Measurements from ENCODE around the gene UBALD1.

Gene UBALD1

DNA sequence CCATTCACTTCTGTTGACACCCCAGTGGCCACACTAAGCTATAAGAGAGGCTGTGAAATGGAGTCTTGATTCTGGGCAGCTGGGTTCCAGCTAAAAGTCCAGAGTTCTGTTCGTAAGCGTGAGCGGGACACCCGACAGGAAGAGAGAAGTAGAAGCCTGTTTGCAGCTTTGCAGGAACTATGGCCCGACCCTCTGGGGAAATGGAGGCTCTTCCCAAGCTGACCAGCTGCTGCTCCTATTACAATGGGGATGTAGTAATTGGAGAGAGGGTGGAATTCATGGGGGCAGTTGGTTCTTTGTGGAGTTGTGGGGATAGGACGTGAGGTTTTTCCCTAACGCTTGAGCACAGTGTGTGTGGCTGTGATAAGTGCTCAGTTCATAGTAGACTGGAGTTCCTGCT is 28.4 kb downstream of the UBALD1 start:
- TF ChIP-seq CTCF (IDR thresholded peaks at IDR 0.05): no peak

GRCh38 chr16:4583906-4584305 is 30.8 kb downstream of the UBALD1 start:
- TF ChIP-seq CTCF (IDR thresholded peaks at IDR 0.05): no peak

DNA sequence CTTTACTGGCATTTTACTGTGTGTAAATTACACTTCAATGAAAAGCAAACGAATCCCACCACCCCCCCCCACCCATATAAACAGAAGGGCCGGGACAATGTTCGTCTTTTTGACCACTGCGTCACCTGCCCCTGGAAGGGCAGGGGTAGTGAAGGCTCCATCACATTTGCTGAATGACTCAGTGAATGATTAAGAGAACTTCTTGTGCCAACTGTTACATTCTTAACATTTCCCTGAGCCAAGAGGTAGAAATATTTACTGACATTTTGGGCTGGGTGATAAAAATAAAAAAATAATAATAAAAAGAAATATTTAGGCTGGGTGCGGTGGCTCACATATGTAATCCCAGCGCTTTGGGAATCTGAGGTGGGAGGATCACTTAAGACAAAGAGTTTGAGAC is 34.4 kb downstream of the UBALD1 start:
- TF ChIP-seq CTCF (IDR thresholded peaks at IDR 0.05): no peak

GRCh38 chr16:4578961-4579530 is 35.6 kb downstream of the UBALD1 start:
- no peak for TF ChIP-seq CTCF (IDR thresholded peaks at IDR 0.05)

GRCh38 chr16:4576008-4576407 is 38.7 kb downstream of the UBALD1 start:
- TF ChIP-seq CTCF (IDR thresholded peaks at IDR 0.05): no peak

DNA sequence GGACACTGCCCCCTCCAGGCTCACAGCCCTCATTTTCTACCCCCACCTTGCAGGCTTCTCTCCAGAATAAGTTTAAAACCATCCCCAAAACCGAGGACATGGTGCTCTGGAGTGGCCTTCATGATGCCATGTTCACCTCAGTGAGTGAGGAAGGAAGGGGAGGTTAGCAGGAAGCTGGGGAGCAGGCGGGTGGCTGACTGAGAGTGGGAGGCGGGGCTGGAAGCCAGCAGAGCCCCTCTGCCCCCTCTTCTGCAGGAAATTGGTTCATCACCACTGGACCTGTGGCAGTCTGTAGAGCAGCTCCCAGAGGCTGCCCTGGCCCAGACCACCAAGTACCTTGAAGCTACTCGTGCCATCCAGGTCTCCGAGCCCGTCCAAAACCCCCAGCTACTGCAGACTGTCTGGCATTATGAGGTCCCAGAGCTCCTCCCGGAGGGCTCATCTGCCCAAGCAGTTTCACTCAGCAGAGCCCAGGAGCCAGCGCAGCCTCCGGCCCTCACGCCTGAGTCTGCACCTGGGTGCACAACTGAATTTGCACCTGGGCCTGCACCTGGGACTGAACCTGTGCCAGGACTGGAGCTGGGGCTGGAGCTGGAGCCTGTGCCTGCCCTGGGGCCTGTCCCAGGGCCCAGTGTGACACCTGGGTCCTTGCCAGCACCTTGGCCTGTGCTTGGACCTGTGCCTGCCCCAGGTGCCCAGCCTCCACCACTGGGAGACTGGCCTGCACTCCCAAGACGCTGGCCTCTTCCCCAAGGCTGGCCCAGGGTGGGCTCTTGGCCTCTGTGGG is 39.6 kb downstream of the UBALD1 start:
- no peak for TF ChIP-seq CTCF (IDR thresholded peaks at IDR 0.05)

GRCh38 chr16:4572715-4573114 is 42.0 kb downstream of the UBALD1 start:
- no peak for TF ChIP-seq CTCF (IDR thresholded peaks at IDR 0.05)
